Thyroid gland (tissue), 4 donors: ENCODE results near the gene PDE3A.

Experiments
- POLR2A ChIP-seq, 2 donors: fragments of 450-650 bp; IDR thresholded peaks; one replicate each; pipeline ENCODE4 v1.6.1; 2017; ENCODE audit warnings: antibody characterized with exemption in 2 of 2, mild to moderate bottlenecking in 2 of 2, moderate library complexity in 1 of 2
- TF ChIP-seq, protein P1 (sequence below), 6 experiments: fragments of 200-600 bp in 3 of 6; fragments of 450-650 bp in 3 of 6; sonication (generic) in 3 of 6; IDR thresholded peaks; one replicate each; pipeline ENCODE4 v1.5.1; 2016 to 2019; ENCODE audit warnings: antibody characterized with exemption in 6 of 6, mild to moderate bottlenecking in 2 of 6, inconsistent platforms in 1 of 6, moderate library complexity in 1 of 6

GRCh38 chr12:20443792-20444191 is 75.5 kb downstream of the PDE3A start:
- TF ChIP-seq, protein P1, sequence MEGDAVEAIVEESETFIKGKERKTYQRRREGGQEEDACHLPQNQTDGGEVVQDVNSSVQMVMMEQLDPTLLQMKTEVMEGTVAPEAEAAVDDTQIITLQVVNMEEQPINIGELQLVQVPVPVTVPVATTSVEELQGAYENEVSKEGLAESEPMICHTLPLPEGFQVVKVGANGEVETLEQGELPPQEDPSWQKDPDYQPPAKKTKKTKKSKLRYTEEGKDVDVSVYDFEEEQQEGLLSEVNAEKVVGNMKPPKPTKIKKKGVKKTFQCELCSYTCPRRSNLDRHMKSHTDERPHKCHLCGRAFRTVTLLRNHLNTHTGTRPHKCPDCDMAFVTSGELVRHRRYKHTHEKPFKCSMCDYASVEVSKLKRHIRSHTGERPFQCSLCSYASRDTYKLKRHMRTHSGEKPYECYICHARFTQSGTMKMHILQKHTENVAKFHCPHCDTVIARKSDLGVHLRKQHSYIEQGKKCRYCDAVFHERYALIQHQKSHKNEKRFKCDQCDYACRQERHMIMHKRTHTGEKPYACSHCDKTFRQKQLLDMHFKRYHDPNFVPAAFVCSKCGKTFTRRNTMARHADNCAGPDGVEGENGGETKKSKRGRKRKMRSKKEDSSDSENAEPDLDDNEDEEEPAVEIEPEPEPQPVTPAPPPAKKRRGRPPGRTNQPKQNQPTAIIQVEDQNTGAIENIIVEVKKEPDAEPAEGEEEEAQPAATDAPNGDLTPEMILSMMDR (IDR thresholded peaks at IDR 0.05), result no peak
- no peak for TF ChIP-seq POLR2A (IDR thresholded peaks at IDR 0.05)
